Measurements from ENCODE around the gene VSNL1.

GRCh38 chr2:17589406-17590035 is 49.0 kb downstream of the VSNL1 start:
- TF ChIP-seq CTCF (conservative IDR thresholded peaks at IDR 0.05) = no peak
- no peak for TF ChIP-seq ZFX (IDR thresholded peaks at IDR 0.05)

All from C4-2B (cell line).